Panc1 (cell line): Measurements from ENCODE around the gene KIRREL3. TPM values are rescaled to one million over a fixed set of nuclear protein-coding genes. Genes with fewer than 3 reads are reported as not detected.

Experiments used
- ATAC-seq: fragments of 200-7000 bp; cut with Tn5 transposase; 2 replicates; pipeline ENCODE4 v1.9.1; 2020; ENCODE audit warnings: mild to moderate bottlenecking, moderate library complexity
- BruUV-seq: library from RNA; stranded (reverse); fragments of 400-500 nt; replicated peaks from 2 replicates; lab custom pipeline; 2021; lab: Mats Ljungman, UMichigan
- CTCF ChIA-PET: fragments of 300-600 bp; sonication (Branson Sonifier 250); formaldehyde crosslinking; loops from one replicate; lab custom pipeline; 2022; ENCODE audit warnings: antibody characterized with exemption; lab: Charles Lee
- POLR2A ChIA-PET: fragments of 300-600 bp; sonication (Branson Sonifier 250); formaldehyde crosslinking; loops from one replicate; lab custom pipeline; 2022; ENCODE audit warnings: antibody characterized with exemption; lab: Charles Lee
- DNase-seq: peaks from one replicate; pipeline ENCODE4 v3.0.0-alpha.2; 2010; ENCODE audit warnings: low read depth, low spot score
- H3K27ac ChIP-seq: 2 replicates; pipeline ENCODE4 v1.5.1; 2011; ENCODE audit warnings: mild to moderate bottlenecking, low read length, inconsistent platforms
- H3K27me3 ChIP-seq: fragments of 200-500 bp; sonication (Bioruptor generic); 2 replicates; pipeline ENCODE4 v1.6.0; 2014; ENCODE audit warnings: low read length, inconsistent platforms; ENCODE audit not compliant: control insufficient read depth, insufficient read depth
- H3K36me3 ChIP-seq: fragments of 200-500 bp; sonication (Bioruptor generic); 2 replicates; pipeline ENCODE4 v1.5.1; 2014; ENCODE audit warnings: inconsistent platforms, mild to moderate bottlenecking, low read length, moderate library complexity; ENCODE audit not compliant: control insufficient read depth, insufficient read depth
- H3K4me1 ChIP-seq: 2 replicates; pipeline ENCODE4 v1.5.1; 2011; ENCODE audit warnings: inconsistent platforms, mild to moderate bottlenecking, low read length, moderate library complexity; ENCODE audit not compliant: control insufficient read depth, insufficient read depth
- H3K4me3 ChIP-seq, 2 experiments: 2 replicates each; pipeline ENCODE4 v1.5.1; 2011 to 2012; ENCODE audit warnings: low read depth in 2 of 2, low read length in 2 of 2, mild to moderate bottlenecking in 2 of 2, inconsistent platforms in 1 of 2, moderate library complexity in 1 of 2
- H3K9me3 ChIP-seq: fragments of 200-500 bp; sonication (Bioruptor generic); 2 replicates; pipeline ENCODE4 v1.5.1; 2014; ENCODE audit warnings: low read depth, mild to moderate bottlenecking, inconsistent platforms, low read length, moderate library complexity; ENCODE audit not compliant: control insufficient read depth, insufficient read depth
- POLR2AphosphoS5 ChIP-seq: IDR thresholded peaks from 2 replicates; pipeline ENCODE4 v1.6.1; 2012; ENCODE audit warnings: mild to moderate bottlenecking, low read depth, low read length, moderate library complexity
- REST ChIP-seq, 2 experiments: IDR thresholded peaks; 2 replicates each; pipeline ENCODE4 v1.6.1; 2011 to 2012; ENCODE audit warnings: low read depth in 2 of 2, control low read depth in 1 of 2, low read length in 1 of 2, mild to moderate bottlenecking in 1 of 2, moderate library complexity in 1 of 2; ENCODE audit not compliant: insufficient read depth in 1 of 2
- SIN3A ChIP-seq: IDR thresholded peaks from 2 replicates; pipeline ENCODE4 v1.6.1; 2012; ENCODE audit warnings: low read depth, mild to moderate bottlenecking, low read length, moderate library complexity, borderline replicate concordance; ENCODE audit not compliant: insufficient read depth
- TCF7L2 ChIP-seq: IDR thresholded peaks from 2 replicates; pipeline ENCODE4 v1.6.1; 2011; ENCODE audit warnings: mild to moderate bottlenecking, low read depth, low read length, inconsistent platforms
- in situ Hi-C: cut with HindIII; loops from 2 replicates; pipeline ENCODE4 v1.10.0; 2016; ENCODE audit warnings: low sequenced_read_pairs, low pct_unique_long_range_greater_than_20kb
- intact Hi-C: fragments of 100-400 bp; cut with micrococcal nuclease; formaldehyde crosslinking; loops from one replicate; pipeline ENCODE4 v1.10.0; 2022; ENCODE audit not compliant: unreplicated experiment
- total RNA-seq: library from RNA; stranded (reverse); gene quantifications from one replicate; pipeline ENCODE4 v1.2.1, GENCODE V29; 2021; ENCODE audit not compliant: unreplicated experiment
- TF ChIP-seq, protein P1 (sequence below): fragments of 450-650 bp; IDR thresholded peaks from 2 replicates; pipeline ENCODE4 v1.5.1; 2017; ENCODE audit warnings: mild to moderate bottlenecking

KIRREL3 gene
- total RNA-seq, 1 experiment from 2014 or later: 0.36 TPM

- DNase-seq: no peak
- in situ Hi-C loops (no loop called here), intact Hi-C loops (no loop called here)
- Histone ChIP-seq H3K4me3 (no peak overlapping the region), H3K4me1 (no peaks in the 10 kb centered on the region), H3K27ac (no peak overlapping the region), H3K27me3 (peaks cover 7% of the 10 kb centered on the region; the same call in 1 of the 2 replicates), H3K36me3 (no peaks in the 10 kb centered on the region), H3K9me3 (no peaks in the 10 kb centered on the region)
- ChIA-PET POLR2A (no interaction called here), CTCF (interaction anchor here (0.5 kb wide), 1 partner anchor 35 kb away, joined by 4 read pairs; no protein-coding TSS in a partner anchor)
- ATAC-seq: no peak
- no TSS peak for BruUV-seq
- no peak for TF ChIP-seq SIN3A
- TF ChIP-seq REST (IDR thresholded peaks at IDR 0.05; ENCODE audit: insufficient read depth in 1 of 2, low read depth in 2 of 2, low read length in 1 of 2): no peak
- TF ChIP-seq TCF7L2: no peak
- TF ChIP-seq, protein P1, sequence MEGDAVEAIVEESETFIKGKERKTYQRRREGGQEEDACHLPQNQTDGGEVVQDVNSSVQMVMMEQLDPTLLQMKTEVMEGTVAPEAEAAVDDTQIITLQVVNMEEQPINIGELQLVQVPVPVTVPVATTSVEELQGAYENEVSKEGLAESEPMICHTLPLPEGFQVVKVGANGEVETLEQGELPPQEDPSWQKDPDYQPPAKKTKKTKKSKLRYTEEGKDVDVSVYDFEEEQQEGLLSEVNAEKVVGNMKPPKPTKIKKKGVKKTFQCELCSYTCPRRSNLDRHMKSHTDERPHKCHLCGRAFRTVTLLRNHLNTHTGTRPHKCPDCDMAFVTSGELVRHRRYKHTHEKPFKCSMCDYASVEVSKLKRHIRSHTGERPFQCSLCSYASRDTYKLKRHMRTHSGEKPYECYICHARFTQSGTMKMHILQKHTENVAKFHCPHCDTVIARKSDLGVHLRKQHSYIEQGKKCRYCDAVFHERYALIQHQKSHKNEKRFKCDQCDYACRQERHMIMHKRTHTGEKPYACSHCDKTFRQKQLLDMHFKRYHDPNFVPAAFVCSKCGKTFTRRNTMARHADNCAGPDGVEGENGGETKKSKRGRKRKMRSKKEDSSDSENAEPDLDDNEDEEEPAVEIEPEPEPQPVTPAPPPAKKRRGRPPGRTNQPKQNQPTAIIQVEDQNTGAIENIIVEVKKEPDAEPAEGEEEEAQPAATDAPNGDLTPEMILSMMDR: no peak
- TF ChIP-seq POLR2AphosphoS5: no peak
These were observed 535.8 kb downstream of the KIRREL3 start for GRCh38 chr11:126464796-126465195.

GRCh38 chr11:126462422-126462821, 538.1 kb downstream of the KIRREL3 start:
- Histone ChIP-seq H3K4me3 (no peak overlapping the region), H3K9me3 (no peaks in the 10 kb centered on the region), H3K27ac (no peak overlapping the region), H3K4me1 (no peaks in the 10 kb centered on the region), H3K36me3 (no peaks in the 10 kb centered on the region), H3K27me3 (peaks cover 9% of the 10 kb centered on the region; the same call in 1 of the 2 replicates)
- ChIA-PET CTCF (no interaction called here), POLR2A (no interaction called here)
- ATAC-seq (no peak), DNase-seq (no peak)
- intact Hi-C loops (no loop called here), in situ Hi-C loops (no loop called here)
- no TSS peak for BruUV-seq
- no peak for TF ChIP-seq SIN3A
- no peak for TF ChIP-seq POLR2AphosphoS5
- no peak for TF ChIP-seq TCF7L2
- no peak for TF ChIP-seq REST (IDR thresholded peaks at IDR 0.05; ENCODE audit: insufficient read depth in 1 of 2, low read depth in 2 of 2, low read length in 1 of 2)
- TF ChIP-seq, protein P1: no peak
